GM23248 (cell line): ENCODE data around the gene ITSN2.

Experiments used
- EZH2 ChIP-seq: fragments of 200-600 bp; sonication (generic); IDR thresholded peaks from 2 replicates; pipeline ENCODE4 v1.6.1; 2018; ENCODE audit warnings: antibody characterized with exemption, mild to moderate bottlenecking; ENCODE audit not compliant: insufficient read depth, poor library complexity, severe bottlenecking
- EZH2phosphoT487 ChIP-seq: fragments of 200-600 bp; sonication (generic); IDR thresholded peaks from 2 replicates; pipeline ENCODE4 v1.6.1; 2018; ENCODE audit warnings: antibody characterized with exemption, moderate library complexity, mild to moderate bottlenecking, low read depth; ENCODE audit not compliant: insufficient read depth

GRCh38 chr2:24343225-24343882 lies 17.0 kb downstream of the ITSN2 start:
- TF ChIP-seq EZH2 (no peak), EZH2phosphoT487 (no peak)
